Measurements from ENCODE around the gene YPEL3.

The YPEL3 gene

DNA sequence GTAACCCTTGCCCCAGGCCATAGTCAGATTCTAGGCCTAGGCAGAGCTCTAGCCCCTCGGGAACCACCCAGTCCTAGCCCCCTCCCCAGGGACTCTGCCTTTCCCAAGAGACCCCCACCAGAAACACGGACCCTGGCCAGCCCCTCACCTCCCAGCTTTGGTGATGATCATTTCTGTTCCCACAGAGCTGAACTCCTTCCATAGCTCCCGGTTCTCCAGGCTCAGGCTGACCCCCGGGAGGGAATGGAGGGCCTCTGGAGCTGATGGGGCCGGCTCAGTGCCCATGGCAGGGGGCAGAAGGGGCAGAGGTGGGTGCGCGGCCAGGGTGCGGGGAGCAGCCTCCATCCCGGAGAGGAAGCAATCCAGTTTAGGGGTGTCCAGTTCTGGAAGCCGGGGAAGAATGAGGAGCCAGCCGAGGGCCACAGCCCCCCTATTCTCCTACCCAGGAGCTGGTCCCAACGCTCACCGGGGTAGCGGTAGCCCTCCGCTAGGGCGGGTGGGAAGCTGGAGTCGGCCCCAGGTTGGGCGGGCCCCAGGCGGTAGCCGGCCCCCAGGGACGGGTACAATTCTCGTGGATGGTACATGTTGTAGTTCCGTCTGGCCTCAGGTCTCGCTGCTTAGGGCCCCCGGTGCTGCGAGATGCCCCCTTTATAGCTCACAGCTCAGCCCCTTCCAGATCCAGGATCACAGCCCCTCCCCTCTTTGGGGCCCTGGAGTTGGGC is 5.2 kb downstream of the YPEL3 start:
- DNase-seq (ENCODE audit: low spot score), result no peak

DNA sequence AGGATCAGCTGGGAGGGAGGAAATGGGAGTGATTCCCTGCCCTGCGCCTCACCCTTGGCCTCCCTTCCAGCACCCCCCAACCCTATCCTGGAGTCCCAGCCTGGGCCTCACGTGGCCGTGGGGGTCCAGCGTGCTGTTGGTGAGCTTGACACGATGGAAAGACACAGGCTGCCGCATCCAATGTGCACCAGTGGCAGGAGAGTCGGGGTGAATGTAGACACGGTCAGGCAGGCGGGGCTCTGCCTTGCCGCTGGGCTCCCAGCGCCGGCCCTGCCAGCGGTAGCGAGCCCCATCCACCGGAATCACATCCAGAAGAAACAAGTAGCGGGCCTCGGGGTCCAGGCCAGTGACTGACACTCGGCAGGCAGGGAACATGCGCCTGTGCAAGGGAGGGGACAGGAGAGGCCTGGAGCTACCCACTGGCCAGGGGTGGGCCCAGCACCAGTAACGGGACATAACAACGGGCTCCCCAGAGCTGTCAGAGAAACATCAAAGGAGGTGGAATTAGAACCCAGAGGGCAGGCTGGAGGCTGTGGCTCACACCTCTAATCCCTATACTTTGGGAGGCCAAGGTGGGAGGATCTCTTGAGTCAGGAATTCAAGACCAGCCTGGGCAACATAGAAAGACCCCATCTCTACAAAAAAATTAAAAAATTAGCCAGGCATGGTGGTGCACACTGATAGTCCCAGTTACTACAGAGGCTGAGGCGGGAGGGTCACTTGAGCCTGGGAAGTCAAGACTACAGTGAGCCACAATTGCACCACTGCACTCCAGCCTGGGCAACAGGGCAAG is 7.0 kb downstream of the YPEL3 start:
- no peak for DNase-seq (ENCODE audit: low spot score)

DNA sequence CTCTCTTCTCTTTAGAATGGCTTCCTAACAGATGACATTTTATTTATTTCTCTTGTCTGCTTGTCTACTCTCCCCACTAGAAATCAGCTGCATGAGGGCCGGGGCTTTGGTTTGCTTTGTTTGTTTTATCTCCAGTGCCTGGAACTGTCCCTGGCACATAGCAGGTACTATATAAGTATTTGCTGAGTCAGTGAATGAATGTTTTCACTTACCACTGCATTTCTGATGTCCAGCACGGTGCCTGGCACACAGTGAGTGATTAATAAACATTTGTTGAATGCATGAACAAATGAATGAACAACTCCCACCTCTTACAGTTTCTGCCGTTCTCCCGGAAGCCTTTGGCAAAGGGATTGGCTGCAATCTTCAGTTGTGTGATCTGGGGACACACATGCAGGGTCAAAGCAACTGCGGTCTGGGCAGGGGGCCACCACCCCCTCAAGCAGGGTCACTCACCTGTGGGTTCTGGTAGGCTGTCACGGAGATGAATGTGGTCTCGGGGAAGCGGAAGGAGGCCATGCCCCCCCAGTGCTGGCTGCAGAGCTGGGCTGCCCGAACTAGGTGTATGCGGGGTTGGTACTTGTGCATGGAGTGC is 7.7 kb downstream of the YPEL3 start:
- no peak for DNase-seq (ENCODE audit: low spot score)

DNA sequence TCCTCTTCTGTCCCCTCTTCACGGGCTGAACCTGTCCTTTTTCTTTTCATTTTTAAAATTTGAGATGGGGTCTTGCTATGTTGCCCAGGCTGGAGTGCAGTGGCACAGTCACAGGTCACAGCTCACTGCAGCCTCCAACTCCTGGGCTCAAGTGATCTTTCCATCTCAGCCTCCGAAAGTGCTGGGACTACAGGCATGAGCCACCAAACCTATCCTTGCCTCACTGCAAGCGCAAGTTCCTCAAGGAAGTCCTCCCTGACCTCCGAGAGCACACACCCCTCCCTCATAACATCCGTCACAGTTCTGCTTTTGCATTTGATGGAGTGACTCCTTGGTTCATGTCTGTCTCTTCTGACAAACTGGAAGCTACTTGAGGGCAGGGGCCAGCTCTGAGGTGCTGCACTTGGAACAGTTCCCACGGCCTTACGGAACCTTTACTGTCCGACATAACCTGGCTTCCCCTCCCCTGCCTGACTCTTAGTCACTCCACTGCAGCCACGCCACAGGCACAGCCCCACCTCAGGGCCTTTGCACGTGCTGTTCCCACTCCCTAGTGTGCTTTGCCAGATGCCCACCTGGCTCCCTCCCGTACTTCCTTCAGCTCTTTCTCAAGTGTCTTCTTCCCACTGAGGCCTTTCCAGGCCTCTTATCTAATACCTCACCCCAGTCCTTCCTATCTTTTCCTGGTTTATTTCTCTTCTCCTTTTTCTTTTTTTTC is 8.7 kb downstream of the YPEL3 start:
- no peak for DNase-seq (ENCODE audit: low spot score)

DNA sequence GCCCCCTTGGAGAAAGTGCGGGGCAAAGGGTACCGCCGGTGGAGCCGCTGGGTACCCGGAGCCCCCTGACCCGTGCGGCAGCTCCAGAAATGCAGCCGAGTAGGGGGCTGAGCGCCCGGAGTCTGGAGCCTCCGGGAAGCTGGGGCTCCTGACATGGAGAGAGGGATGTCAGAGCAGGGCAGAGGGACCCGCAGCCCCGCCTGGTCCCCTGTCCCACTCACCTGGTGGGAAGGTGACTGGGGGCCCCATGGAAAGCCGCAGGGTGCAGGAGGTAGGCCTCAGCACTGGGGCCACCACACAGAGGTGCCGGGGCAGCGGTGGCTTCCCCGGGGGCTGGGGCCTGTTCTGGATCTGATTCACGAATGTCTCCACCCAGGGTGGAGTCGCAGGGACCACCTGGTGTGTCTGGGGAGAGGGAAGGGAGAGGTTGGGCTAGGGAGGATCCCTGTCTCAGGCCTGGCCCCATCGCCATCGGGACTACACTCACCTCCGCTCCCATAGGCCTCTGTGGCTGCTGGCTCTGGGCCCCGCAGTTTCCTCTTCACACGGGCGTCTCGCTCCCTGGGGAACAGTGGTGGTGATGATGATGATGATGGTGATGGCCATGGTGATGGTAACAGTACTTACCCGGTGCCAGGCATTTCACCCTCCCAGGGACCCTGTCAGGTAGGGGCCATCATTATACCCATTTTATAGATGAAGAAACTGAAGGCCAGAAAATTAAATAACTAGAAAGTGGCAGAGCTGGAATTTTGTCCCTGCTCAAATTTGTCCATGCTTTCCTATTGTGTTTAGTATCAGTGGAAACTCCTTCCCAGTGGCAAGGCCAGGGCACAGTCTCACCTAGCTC is 9.5 kb downstream of the YPEL3 start:
- no peak for DNase-seq (ENCODE audit: low spot score)

DNA sequence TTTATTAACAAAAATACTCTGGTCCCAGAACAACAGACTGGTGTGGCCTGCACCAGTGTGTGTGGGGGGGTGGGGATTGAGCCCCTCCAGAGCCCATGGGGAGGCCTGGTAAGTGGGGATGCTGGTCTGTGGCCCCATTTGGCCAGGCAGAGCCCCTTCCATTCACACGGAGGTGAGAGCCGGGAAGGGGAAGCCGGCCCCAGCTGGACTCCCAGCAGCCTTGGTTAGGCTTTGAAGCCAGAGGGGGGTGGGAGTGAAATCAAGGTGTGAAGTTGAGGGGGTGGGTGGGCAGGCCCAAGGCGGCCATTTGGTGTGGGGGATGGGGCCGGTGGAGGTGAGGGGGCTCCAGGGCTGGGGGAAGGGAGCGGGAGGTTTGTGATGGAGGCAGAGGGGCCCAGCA is 10.2 kb downstream of the YPEL3 start:
- no peak for DNase-seq (ENCODE audit: low spot score)

DNA sequence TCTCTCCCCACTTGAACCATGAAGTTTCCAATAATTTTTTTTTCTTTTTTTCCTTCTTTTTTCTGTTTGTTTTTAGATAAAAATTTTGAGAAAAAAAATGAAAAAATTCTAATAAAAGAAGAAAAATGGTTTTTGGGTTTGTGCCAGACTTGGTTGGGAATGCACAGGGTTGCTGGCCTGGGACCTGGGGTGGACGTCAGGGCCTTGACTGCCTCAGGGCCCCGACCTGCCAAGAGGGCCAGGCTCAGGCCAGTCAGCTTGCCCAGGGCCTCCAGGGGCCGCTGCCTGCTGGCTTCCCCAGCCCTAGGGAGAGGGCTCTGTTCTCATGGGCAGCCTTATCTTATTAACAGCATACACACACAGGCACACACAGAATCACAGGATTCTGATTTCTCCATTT is 10.8 kb downstream of the YPEL3 start:
- no peak for DNase-seq (ENCODE audit: low spot score)

DNA sequence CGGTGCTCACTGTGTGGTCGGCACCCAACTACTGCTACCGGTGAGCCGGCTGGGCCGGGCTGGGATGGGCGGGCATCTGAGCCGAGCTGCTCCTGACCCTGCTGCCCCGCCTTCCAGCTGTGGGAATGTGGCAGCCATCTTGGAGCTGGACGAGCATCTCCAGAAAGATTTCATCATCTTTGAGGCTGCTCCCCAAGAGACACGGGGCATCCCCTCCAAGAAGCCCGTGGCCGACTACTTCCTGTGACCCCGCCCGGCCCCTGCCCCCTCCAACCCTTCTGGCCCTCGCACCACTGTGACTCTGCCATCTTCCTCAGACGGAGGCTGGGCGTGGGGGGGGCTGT is 11.2 kb downstream of the YPEL3 start:
- no peak for DNase-seq (ENCODE audit: low spot score)

DNA sequence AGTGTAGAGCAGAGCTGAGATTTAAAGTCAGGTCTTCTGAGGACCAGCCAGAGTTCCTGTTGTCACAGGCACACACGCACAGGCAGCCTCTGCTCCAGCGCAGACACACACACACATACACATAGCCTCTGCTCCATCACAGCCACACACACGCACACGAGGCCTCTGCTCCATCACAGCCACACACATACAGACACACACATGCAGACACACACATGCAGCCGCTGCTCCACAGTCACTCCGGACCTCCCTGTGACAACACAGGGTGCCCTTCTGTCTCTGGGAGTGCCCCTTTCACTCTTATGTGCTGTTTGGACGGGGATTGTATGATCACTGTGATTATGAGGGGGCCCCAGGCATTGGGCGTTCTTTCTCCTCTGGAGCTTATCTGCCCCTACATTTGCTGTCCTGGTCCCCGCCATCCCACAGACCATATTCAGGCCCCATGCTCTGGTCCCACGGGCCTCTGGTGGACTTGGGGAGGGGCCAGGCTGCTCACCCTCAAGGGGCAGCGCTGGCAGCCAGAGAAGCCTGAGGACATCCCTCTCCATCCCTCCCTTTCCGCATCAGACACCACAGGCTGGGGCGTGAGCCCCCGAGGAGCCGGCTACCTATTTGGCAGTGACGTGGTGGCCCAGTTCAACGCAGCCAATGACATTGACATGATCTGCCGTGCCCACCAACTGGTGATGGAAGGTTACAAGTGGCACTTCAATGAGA is 11.8 kb downstream of the YPEL3 start:
- DNase-seq (ENCODE audit: low spot score), result no peak

DNA sequence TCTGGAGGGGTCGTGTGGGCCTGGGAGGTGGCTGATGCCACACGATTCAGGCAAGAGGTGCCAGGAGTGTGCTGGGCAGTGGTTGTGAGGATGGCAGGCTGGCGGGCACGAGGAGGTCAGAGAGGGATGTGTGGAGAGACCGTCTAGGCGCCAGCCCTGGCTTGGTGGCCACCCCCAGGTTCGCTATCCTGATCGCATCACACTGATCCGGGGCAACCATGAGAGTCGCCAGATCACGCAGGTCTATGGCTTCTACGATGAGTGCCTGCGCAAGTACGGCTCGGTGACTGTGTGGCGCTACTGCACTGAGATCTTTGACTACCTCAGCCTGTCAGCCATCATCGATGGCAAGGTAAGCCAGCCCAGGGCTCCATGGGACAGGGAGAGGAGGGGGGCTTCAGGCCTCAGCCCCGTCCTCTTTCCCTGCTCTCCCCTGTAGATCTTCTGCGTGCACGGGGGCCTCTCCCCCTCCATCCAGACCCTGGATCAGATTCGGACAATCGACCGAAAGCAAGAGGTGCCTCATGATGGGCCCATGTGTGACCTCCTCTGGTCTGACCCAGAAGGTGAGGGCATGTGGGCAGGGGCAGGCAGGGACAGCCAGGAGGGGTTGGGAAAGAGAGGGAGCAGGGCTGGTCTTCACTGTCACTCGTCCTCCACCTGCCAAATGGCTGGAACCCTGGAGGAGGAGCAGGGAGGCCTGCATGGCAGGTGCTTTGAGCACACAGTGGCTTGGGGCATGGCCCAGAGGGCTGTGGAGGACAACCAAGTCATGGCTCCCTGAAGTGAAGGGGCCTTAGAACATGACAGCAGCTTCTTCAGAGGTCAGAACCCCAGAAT is 12.6 kb downstream of the YPEL3 start:
- no peak for DNase-seq (ENCODE audit: low spot score)

DNA sequence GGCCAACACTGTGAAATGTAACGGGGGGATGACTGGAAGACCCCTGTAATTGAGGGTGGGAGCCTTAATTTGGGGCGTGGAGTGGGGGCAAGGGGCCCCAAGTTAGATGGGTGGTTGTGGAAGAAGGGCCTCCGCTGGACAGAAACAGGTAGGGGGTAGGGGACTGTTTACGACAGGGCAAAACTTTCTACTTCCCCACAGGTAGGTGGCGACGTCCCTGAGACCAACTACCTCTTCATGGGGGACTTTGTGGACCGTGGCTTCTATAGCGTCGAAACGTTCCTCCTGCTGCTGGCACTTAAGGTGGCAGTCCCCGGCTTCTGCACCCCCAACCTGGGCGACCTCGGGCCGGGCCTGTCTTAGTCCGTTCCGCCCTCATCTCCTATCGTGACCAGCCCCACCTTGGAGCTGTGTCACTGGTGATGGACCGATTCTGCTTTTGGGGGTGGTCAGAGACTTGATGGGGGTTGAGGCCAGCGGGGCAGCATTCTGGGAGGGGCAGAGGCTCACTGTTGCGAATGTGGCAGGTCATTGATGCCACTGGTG is 13.4 kb downstream of the YPEL3 start:
- no peak for DNase-seq (ENCODE audit: low spot score)

DNA sequence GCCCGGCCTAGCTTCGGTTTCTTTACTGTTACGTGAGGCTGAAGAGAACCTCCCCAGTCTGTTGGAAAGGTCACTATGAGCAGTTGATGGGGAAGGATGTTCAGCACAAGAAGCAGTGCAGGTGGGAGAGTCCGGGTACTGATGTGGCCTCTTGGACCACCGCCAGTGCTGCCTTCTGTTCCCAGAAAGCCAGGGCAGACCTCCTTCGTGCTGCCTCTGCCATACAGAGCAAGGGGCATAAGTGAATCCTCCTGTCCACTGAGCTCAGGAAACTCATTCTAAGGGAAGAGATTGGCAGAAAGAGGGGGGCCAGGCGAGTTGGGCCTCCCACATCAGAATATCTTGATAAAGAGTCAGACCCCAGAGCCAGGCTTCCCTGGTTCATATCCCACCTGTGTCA is 16.5 kb downstream of the YPEL3 start:
- DNase-seq (ENCODE audit: low spot score), result no peak

DNA sequence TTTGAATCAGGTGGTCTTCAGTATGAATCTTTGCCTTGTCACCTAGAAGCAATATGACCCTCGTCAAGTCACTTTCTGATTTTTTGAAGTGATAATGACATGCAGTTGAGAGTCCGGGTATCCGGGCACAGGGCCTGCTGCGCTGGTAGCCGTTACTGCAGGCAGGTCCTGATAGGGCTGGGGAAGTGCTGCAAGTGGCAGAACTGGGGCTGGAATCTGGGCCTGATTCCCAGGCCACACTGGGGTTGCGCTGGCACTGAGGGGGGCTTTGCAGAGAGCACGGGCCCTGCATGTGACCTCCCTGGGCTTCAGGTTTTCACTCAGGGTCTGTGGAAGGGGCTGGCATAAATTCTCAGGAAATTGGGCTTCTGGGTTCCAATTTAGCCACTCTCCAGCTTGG is 17.3 kb downstream of the YPEL3 start:
- no peak for DNase-seq (ENCODE audit: low spot score)

DNA sequence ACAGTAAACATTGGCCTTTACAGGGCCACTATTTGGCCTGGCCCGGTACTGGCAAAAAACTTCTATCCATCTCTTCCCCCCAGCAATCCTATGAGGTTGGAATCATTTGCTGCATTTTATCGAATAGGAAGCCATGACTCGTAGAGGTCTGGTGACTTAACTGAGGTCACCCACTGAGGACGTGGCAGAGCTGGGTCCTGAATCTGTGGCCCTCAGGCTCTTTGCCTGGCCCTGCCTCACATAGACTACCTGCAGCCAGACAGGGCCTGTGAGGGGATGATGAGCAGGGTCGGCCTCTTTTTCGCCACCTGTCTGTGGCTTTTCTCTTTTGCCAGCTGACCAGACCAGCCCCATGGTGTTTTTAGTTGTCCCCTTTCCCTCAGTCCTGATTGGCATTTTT is 18.4 kb downstream of the YPEL3 start:
- DNase-seq (ENCODE audit: low spot score), result no peak

DNA sequence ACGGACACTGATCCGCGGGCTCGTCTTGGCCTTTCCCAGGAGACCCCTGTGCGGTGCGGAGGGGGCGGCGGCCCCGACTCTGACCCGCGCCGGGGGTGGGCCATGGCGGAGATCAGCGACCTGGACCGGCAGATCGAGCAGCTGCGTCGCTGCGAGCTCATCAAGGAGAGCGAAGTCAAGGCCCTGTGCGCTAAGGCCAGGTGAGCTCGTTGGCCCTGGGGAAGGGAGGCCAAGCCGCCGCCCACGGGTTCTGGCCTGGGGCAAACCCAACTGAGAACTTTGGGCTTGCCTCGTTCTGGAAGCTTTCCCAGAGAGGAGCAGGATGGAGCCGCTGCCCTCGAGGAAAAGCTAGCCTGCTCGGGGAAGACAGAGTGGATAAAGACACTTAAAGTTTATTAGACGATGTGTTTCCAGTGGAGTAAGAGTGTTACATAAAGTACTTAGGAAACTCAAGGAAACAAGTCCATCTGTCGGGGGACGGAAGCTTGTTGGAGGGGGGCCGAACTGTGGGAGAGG is 19.7 kb downstream of the YPEL3 start:
- DNase-seq (ENCODE audit: low spot score), result no peak

DNA sequence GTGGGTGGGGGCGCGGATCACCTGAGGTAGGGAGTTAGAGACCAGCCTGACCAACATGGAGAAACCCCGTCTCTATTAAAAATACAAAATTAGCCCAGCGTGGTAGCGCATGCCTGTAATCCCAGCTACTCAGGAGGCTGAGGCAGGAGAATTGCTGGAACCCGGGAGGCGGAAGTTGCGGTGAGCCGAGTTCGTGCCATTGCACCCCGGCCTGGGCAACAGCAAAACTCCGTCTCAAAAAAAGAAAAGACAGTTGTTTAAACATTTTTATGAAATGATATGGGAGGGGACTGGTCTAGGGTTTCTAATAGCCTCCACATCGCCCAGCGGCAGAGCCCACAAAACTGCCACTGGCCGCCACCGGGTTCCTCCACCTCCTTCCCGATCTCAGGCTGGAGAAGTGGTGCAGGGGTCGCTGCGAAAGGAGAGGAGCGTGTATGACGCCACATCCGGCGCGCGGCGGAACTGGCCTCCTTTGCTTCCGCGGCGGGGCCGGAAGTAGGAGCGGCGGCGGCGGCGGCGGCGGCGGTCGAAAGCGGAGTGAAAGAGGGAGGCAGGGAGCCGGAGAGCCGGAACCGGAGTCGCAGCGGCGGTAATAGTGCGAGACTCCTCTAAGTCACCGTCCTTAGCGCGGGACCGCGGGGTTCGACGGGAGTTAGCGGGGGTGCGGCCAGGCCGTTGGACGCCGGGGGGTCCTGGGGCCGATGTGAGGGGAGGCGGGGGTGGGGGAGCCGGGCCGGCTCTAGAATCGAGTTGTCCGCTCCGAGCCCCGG is 20.3 kb downstream of the YPEL3 start, which contains the start of gene PPP4C:
Gene PPP4C (plus strand): TSS at position 492 of the 773 bp plus-strand sequence. CDS start 384 bp downstream, outside the sequence.
- DNase-seq (ENCODE audit: low spot score), result peak; percentile 97

DNA sequence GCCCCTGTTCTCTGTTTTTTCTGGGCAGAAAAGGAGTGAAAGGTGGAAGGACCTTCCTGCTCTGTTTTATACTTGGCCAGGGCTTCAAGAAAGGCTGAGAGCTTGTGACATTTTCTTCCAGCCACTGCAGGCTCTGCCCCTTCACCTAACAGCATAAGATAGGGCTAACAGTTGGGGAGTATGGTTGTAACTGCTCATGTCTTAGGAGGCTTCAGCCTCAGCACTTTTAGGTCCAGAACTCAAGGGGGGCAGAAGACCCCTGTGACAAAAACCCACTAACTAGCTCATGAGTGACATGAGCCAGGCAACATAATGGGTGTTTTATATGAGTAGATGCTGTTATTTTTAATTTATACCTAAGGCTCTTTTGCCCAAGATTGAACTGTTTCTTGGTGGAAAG is 25.5 kb downstream of the YPEL3 start:
- no peak for DNase-seq (ENCODE audit: low spot score)

DNA sequence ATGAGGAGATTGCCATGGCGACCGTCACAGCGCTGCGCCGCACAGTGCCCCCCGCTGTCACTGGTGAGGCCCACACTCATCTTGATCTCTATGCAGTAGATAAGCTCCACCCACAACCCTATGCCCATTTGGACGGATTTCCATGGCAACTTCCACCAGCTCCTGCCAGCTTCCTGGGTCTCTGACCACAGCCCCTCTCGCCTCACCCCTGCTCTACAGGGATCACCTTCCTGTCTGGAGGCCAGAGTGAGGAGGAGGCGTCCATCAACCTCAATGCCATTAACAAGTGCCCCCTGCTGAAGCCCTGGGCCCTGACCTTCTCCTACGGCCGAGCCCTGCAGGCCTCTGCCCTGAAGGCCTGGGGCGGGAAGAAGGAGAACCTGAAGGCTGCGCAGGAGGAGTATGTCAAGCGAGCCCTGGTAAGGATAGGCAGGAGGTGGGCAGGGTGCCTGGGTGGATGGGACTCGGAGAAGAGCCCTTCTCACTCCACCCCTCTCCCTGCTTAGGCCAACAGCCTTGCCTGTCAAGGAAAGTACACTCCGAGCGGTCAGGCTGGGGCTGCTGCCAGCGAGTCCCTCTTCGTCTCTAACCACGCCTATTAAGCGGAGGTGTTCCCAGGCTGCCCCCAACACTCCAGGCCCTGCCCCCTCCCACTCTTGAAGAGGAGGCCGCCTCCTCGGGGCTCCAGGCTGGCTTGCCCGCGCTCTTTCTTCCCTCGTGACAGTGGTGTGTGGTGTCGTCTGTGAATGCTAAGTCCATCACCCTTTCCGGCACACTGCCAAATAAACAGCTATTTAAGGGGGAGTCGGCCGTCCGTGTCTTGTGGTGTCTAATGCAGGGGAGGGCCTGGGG is 26.2 kb downstream of the YPEL3 start:
- no peak for DNase-seq (ENCODE audit: low spot score)

Data from hepatic stellate cell (primary cell).